Hepatocyte (in vitro differentiated cells): Measurements from ENCODE around the gene PTPN4. TPM values are rescaled to one million over a fixed set of nuclear protein-coding genes. Genes with fewer than 3 reads are reported as not detected.

Experiments
- DNase-seq: peaks from one replicate; pipeline ENCODE4 v3.0.0-alpha.2; 2016; ENCODE audit warnings: low spot score
- H2AFZ ChIP-seq: fragments of 200-600 bp; sonication (generic); 2 replicates; pipeline ENCODE4 v1.6.0; 2016; ENCODE audit warnings: antibody characterized with exemption, mild to moderate bottlenecking
- H3K27ac ChIP-seq: fragments of 200-600 bp; sonication (generic); 2 replicates; pipeline ENCODE4 v1.5.1; 2016; ENCODE audit warnings: mild to moderate bottlenecking
- H3K27me3 ChIP-seq: fragments of 200-600 bp; sonication (generic); 2 replicates; pipeline ENCODE4 v1.6.1; 2016
- H3K36me3 ChIP-seq: fragments of 200-600 bp; sonication (generic); replicated peaks from 2 replicates; pipeline ENCODE4 v1.5.1; 2016; ENCODE audit warnings: low read depth; ENCODE audit not compliant: insufficient read depth
- H3K4me1 ChIP-seq: fragments of 200-600 bp; sonication (generic); 2 replicates; pipeline ENCODE4 v1.5.1; 2016; ENCODE audit warnings: mild to moderate bottlenecking, moderate library complexity; ENCODE audit not compliant: insufficient read depth
- H3K4me2 ChIP-seq: fragments of 200-600 bp; sonication (generic); 2 replicates; pipeline ENCODE4 v1.6.0; 2016
- H3K4me3 ChIP-seq: fragments of 200-600 bp; sonication (generic); 2 replicates; pipeline ENCODE4 v1.5.1; 2016; ENCODE audit warnings: mild to moderate bottlenecking
- H3K79me2 ChIP-seq: fragments of 200-600 bp; sonication (generic); 2 replicates; pipeline ENCODE4 v1.6.0; 2017; ENCODE audit warnings: mild to moderate bottlenecking
- H3K9me2 ChIP-seq: fragments of 200-600 bp; sonication (generic); replicated peaks from 2 replicates; pipeline ENCODE4 v1.6.0; 2017; ENCODE audit warnings: mild to moderate bottlenecking; ENCODE audit not compliant: insufficient read depth
- H3K9me3 ChIP-seq: fragments of 200-600 bp; sonication (generic); 2 replicates; pipeline ENCODE4 v1.5.1; 2016; ENCODE audit warnings: low read depth, mild to moderate bottlenecking
- H4K20me1 ChIP-seq: fragments of 200-600 bp; sonication (generic); 2 replicates; pipeline ENCODE4 v1.6.0; 2016; ENCODE audit warnings: mild to moderate bottlenecking; ENCODE audit not compliant: insufficient read depth, poor library complexity, severe bottlenecking
- EZH2 ChIP-seq: fragments of 200-600 bp; sonication (generic); IDR thresholded peaks from 2 replicates; pipeline ENCODE4 v1.6.1; 2016; ENCODE audit warnings: antibody characterized with exemption, mild to moderate bottlenecking, borderline replicate concordance
- EZH2phosphoT487 ChIP-seq: fragments of 200-600 bp; sonication (generic); IDR thresholded peaks from one replicate; pipeline ENCODE4 v1.6.1; 2018; ENCODE audit warnings: antibody characterized with exemption, mild to moderate bottlenecking, low read depth, moderate library complexity; ENCODE audit not compliant: unreplicated experiment, severe bottlenecking
- WGBS: methylation state at CpG from one replicate; pipeline ENCODE4 v1.1.6; 2016; ENCODE audit warnings: low lambda C conversion rate; ENCODE audit errors: missing lambda C conversion rate; 5-methylcytosine and 5-hydroxymethylcytosine counted together
- polyA plus RNA-seq: library from polyadenylated mRNA; unstranded; fragments of >200 nt; fragmentation: Nextera tagmentation; extraction: Ambion mirVana; gene quantifications from 2 replicates; pipeline ENCODE4 v1.2.1, GENCODE V29; 2016
- total RNA-seq: library from RNA; depleted of rRNA; stranded (reverse); fragments of >200 nt; gene quantifications from 2 replicates; pipeline ENCODE4 v1.2.3, GENCODE V29; 2014
- TF ChIP-seq, protein P1 (sequence below): fragments of 200-600 bp; sonication (generic); IDR thresholded peaks from 2 replicates; pipeline ENCODE4 v1.5.1; 2016; ENCODE audit warnings: antibody characterized with exemption, mild to moderate bottlenecking; ENCODE audit not compliant: poor library complexity

The PTPN4 gene
- total and polyA plus RNA-seq, 2 experiments from 2014 or later, result 9.2 to 15.5 TPM

DNA sequence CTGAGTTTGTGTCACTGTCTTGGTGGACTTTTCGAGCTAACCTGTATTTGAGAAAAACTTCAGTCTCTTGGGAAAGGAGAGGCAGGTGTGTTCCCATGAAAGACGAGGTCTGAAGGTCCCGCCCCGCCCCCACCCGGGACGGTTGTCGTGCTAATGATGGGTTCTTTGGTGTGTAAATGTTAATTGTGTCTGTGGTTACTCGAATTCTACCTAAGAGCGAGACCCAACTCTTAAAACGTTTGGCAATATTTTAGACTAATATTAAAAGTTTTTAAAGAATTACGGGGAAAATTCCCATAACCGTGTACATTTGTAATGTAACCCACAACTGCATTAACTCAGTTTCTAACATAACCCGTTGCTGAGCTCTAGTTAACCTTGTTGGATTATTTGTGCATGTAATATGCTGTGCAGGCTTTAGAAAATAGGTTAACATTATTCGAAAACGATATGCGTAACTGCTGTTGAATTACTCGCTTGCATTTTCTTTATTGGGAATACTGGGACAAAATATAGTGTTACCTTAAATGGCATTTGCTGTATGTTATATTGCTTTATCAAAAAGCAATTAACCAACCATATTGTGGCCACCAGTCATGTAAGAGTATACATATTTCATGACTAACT lies 254.0 kb downstream of the PTPN4 start:
- no peaks in the 10 kb centered on the region for H3K36me3 ChIP-seq

DNA sequence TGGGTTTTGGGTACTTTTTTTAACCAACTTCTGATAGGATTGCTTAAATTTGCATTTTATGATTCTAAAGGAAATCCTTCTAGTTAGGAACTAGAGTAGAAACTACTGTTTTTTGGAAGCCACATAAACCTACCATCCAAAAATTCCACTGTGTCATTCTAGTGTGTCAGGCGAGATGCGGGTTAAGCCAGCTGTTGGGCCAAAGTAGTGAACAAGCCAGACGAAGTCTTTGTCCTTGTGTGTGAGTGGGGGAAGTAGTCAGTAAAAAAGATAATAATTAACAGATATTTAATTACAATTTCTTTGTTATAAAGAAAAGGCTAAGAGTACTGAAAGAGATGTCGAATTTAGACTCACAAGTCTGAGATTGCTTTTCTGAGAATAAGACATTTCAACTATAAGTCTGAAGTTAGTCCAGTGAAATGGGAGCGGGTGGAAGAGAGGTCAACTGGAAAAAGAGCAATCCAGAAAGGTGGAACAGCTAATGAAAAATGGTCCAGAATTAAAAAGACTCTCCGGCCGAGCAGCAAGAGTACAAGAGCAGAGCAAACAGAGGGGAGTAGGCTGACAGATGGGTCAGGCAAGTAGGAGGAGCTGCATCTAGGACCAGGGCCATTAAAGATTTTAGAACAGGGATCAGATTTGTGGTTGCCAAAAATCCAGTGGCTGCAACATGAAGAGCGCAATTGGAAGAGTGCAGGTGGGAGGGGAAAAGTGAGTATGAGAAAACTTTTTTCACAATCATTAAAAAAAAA lies 254.7 kb downstream of the PTPN4 start:
- peak overlapping the region; percentile 77 for H3K4me2 ChIP-seq

More for the DNA sequence above, 254.0 kb downstream of the PTPN4 start:
- H3K9me2 ChIP-seq, result no peaks in the 10 kb centered on the region
- H3K27me3 ChIP-seq, result no peaks in the 10 kb centered on the region
- H3K4me1 ChIP-seq, result peaks cover 4% of the 10 kb centered on the region
- peak overlapping the region; percentile 87 for H3K4me3 ChIP-seq
- H3K9me3 ChIP-seq, result no peaks in the 10 kb centered on the region
- peak overlapping the region; percentile 97 for H3K27ac ChIP-seq
- peaks cover 6% of the 10 kb centered on the region for H4K20me1 ChIP-seq
- peaks cover 53% of the 10 kb centered on the region for H3K79me2 ChIP-seq
- peak overlapping the region; percentile 77 for H2AFZ ChIP-seq
- TF ChIP-seq EZH2 (no peak), EZH2phosphoT487 (no peak)
- TF ChIP-seq, protein P1, sequence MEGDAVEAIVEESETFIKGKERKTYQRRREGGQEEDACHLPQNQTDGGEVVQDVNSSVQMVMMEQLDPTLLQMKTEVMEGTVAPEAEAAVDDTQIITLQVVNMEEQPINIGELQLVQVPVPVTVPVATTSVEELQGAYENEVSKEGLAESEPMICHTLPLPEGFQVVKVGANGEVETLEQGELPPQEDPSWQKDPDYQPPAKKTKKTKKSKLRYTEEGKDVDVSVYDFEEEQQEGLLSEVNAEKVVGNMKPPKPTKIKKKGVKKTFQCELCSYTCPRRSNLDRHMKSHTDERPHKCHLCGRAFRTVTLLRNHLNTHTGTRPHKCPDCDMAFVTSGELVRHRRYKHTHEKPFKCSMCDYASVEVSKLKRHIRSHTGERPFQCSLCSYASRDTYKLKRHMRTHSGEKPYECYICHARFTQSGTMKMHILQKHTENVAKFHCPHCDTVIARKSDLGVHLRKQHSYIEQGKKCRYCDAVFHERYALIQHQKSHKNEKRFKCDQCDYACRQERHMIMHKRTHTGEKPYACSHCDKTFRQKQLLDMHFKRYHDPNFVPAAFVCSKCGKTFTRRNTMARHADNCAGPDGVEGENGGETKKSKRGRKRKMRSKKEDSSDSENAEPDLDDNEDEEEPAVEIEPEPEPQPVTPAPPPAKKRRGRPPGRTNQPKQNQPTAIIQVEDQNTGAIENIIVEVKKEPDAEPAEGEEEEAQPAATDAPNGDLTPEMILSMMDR, result no peak
- H3K4me2 ChIP-seq, result peak overlapping the region; percentile 77
- DNase-seq, result no peak
- 13% methylated on average over 17 of the region's 17 CpGs for WGBS

DNA sequence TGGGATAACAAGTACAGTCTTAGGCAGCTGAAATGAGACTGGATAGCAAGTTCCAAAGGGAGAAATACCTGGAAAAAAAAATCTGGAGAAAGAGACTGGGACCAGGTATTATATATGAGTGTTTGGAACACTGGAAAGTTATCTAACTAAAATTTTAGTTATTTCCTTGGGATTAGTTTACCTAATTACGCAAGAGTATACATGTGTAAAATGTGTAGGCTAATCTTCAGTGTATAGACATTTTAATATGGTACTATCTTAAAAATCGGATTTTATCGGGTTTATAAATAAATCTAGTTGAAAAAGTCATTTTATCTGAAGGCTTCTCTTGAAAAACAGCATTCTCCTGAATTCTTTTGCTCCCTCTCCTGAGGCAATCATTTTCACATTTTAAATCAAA lies 257.1 kb downstream of the PTPN4 start:
- Histone ChIP-seq H3K4me1 (peaks cover 4% of the 10 kb centered on the region), H3K36me3 (no peaks in the 10 kb centered on the region), H3K9me3 (no peaks in the 10 kb centered on the region), H3K4me3 (no peak overlapping the region), H3K9me2 (no peaks in the 10 kb centered on the region), H3K4me2 (no peak overlapping the region), H3K79me2 (peaks cover 82% of the 10 kb centered on the region), H4K20me1 (peaks cover 6% of the 10 kb centered on the region), H3K27me3 (no peaks in the 10 kb centered on the region), H3K27ac (no peak overlapping the region), H2AFZ (no peak overlapping the region)
- no peak for DNase-seq
- TF ChIP-seq, protein P1, result no peak
- TF ChIP-seq EZH2phosphoT487 (no peak), EZH2 (no peak)
- WGBS, result 92% methylated on average over 3 of the region's 3 CpGs

More for the DNA sequence above, 254.7 kb downstream of the PTPN4 start:
- Histone ChIP-seq H2AFZ (no peak overlapping the region), H4K20me1 (peaks cover 6% of the 10 kb centered on the region), H3K4me1 (peaks cover 4% of the 10 kb centered on the region), H3K9me3 (no peaks in the 10 kb centered on the region), H3K36me3 (no peaks in the 10 kb centered on the region), H3K27ac (peak overlapping the region; percentile 97), H3K27me3 (no peaks in the 10 kb centered on the region), H3K79me2 (peaks cover 60% of the 10 kb centered on the region), H3K9me2 (no peaks in the 10 kb centered on the region), H3K4me3 (peak overlapping the region; percentile 87)
- WGBS, result 61% methylated on average over 8 of the region's 8 CpGs
- no peak for DNase-seq
- TF ChIP-seq, protein P1, result no peak
- no peak for TF ChIP-seq EZH2phosphoT487
- TF ChIP-seq EZH2, result no peak
